ENCODE measurements around the gene PAX1. TPM values are rescaled to one million over a fixed set of nuclear protein-coding genes. Genes with fewer than 3 reads are reported as not detected.

The PAX1 gene
- total RNA-seq, 4 donors from 2014 or later, result not detected

DNA sequence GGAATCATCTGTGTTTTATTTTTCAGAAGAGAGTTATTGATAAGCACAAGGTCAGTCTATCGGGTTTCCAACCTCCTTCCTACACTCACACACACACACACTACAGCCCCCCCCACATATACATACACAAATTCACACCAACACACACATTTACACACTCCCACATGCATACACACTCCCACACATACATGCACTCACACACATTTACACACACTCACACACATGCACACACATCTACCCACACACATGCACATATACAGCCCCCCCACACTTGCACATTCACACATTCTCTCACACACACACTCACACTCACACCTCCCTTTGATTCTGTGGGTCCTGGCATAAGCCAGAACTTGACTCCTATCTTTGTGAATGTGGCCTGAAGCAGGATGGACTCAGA lies 34.5 kb upstream of the PAX1 start:
- TF ChIP-seq, protein P1, sequence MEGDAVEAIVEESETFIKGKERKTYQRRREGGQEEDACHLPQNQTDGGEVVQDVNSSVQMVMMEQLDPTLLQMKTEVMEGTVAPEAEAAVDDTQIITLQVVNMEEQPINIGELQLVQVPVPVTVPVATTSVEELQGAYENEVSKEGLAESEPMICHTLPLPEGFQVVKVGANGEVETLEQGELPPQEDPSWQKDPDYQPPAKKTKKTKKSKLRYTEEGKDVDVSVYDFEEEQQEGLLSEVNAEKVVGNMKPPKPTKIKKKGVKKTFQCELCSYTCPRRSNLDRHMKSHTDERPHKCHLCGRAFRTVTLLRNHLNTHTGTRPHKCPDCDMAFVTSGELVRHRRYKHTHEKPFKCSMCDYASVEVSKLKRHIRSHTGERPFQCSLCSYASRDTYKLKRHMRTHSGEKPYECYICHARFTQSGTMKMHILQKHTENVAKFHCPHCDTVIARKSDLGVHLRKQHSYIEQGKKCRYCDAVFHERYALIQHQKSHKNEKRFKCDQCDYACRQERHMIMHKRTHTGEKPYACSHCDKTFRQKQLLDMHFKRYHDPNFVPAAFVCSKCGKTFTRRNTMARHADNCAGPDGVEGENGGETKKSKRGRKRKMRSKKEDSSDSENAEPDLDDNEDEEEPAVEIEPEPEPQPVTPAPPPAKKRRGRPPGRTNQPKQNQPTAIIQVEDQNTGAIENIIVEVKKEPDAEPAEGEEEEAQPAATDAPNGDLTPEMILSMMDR (IDR thresholded peaks at IDR 0.05), result no peak
- no peak for DNase-seq (ENCODE audit: low spot score)
- no peak for ATAC-seq (ENCODE audit: low FRiP score)

DNA sequence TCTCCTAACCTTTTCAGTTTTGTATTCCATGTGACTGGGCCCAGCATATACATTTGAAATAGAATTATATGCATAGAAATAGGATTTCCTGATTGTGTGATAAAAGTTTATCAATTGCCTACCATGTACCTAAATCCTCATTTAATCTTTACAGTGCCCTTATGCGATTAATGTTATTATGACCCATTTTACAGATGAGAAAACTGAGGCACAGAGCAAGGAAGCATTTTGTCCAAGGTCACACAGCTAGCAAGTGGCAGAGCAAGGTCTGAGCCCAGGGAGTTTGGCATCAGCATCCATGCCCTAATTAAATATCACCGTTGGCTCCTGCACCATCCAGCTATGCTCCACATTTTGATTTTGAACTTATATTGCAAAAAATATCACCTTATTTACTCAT lies 28.2 kb upstream of the PAX1 start:
- no peak for DNase-seq (ENCODE audit: low spot score)
- no peak for ATAC-seq (ENCODE audit: low FRiP score)
- TF ChIP-seq, protein P1 (IDR thresholded peaks at IDR 0.05), result no peak

DNA sequence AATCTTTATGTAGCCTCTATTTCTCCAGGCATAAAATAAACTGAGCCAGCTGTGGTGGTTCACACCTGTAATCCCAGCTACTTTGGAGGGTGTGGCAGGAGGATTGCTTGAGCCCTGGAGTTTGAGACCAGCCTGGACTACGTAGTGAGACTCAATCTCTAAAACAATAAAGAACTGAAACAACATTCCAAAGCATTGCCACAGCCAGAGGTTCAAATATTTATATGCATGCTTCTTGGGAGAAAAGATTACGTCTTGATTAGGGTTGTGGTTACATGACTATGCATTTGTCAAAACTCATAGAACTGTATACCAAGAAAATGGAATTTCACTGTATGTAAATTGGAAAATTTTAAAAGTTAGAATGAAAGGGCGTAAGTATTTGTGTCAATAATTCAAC lies 27.7 kb upstream of the PAX1 start:
- TF ChIP-seq, protein P1 (IDR thresholded peaks at IDR 0.05), result no peak
- no peak for ATAC-seq (ENCODE audit: low FRiP score)
- no peak for DNase-seq (ENCODE audit: low spot score)

DNA sequence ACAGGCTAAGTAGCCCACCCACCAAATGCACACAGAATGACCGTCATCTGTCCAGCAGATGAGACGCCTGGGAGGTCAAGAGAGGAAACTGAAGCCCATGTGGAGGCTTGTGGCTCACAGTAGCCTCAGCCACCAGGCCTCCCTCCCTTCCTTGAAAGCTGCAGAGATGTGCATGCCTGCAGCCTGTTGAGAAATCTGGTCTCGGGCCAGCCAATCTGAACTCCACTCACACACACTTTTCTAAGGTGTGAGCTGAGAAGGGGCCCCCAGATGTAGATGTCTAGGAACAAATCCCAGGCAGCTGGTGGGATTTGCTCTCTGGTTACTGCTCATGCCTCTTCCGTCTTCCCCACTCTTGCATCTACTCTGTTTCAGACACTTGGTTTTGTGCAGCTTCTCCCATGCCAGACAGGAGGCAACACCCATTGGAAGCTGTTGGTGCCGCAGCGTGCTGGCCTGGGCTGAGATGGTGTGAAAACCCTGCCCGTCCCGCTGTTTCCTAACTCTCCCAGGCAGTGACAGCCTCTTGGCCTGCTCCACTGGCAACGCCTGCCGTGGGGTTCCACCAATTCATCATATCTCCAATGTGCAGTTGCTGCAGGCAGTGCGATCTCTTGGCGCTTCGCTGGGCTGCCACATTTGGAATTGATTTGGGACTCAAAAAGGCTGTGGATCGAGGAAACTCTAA lies 24.1 kb upstream of the PAX1 start:
- TF ChIP-seq, protein P1 (IDR thresholded peaks at IDR 0.05), result no peak
- peak; percentile 67 for ATAC-seq (ENCODE audit: low FRiP score)
- no peak for DNase-seq (ENCODE audit: low spot score)

DNA sequence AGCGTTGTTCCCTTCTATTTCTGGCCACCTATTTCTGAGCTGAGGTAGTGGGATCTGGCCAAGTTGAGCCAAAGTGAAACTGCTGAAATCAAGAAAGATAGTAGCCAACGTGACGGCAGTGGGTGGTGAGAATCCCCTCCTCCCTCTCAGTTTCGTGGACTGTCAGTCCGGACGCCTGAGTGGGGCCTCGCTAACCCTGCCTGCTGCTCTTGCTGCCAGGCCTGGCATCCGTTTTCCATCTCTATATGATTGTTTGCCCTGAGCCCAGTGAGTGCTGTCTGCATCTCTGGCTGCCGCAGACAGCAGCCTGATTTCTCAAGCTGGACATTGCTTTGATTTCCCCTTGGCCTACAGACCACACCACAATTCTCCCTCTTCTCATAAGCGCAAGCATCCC lies 23.5 kb upstream of the PAX1 start:
- DNase-seq (ENCODE audit: low spot score) (no peak), ATAC-seq (ENCODE audit: low FRiP score) (no peak)
- TF ChIP-seq, protein P1 (IDR thresholded peaks at IDR 0.05), result no peak

DNA sequence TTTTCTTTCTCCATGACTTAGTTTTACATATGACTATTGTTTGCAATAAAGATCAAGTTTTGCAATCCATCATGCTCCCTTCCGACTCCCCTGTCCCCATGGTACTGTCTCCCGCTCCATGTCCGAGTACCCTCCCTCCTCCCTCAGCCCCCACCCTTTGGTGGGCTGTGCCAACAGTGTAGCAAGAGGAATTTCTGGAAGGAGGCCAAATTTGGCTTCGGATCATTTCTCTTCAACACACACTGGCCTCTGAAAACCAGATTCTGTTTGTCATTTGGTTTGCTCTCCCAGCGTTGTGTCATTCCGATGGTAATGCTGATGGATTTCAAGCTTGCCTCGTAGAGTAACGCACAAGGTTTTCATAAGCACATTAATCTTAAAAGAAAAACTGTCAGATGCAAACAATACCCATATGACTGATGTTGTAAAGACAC lies 22.9 kb upstream of the PAX1 start:
- TF ChIP-seq, protein P1 (IDR thresholded peaks at IDR 0.05), result no peak
- DNase-seq (ENCODE audit: low spot score) (no peak), ATAC-seq (ENCODE audit: low FRiP score) (peak; percentile 48)

DNA sequence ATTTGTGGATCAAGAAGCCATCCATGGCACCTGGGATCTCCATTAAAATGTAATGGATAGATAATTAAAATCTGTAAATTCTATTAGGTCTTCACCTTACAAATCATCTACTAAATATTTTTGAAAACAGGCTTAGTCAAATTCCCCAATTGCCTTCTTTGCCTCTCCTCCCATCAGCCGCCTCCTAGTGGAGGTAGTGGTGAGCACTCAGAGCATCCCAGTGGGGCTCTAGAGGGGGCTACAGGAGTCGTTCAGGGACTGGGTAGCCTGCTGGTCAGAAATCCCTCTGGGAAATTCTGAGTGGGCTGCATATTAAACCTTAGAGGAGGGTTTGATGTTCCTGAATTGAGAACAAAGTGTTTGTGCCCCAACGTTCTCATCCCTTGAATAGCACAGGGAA lies 20.8 kb upstream of the PAX1 start:
- ATAC-seq (ENCODE audit: low FRiP score), result no peak
- TF ChIP-seq, protein P1 (IDR thresholded peaks at IDR 0.05), result no peak
- DNase-seq (ENCODE audit: low spot score), result no peak
